ENCODE data around the gene PCDHB16. TPM values are rescaled to one million over a fixed set of nuclear protein-coding genes. Genes with fewer than 3 reads are reported as not detected.

PCDHB16 gene
- total and polyA plus RNA-seq, 2 of the 13 experiments (the other 11 are each of a cell fraction or from before 2014, with no cell fraction given) = 0.60 to 0.66 TPM

DNA sequence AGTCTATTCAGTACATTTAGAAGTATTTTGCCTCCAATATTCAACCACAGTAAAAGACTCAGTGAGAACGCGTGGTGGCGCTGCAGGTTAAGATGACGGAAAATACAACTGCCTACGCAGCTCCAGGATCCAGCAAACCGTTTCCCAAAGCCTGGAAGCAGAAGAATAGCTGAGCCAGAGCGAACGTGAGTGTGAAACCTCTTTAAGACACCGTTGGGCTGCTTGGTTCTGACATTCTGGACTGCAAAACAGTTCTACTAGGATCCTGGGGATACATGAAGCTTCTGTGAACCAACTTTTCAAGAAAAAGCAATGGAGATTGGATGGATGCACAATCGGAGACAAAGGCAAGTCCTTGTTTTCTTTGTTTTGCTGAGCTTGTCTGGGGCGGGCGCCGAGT, at the start of gene PCDHB16 (continued):
- no peak for TF ChIP-seq NCOR1 (IDR thresholded peaks at IDR 0.05; ENCODE audit: borderline replicate concordance, low read length)
- TF ChIP-seq CHCHD3 (CRISPR knock-in tag; IDR thresholded peaks at IDR 0.05) = no peak
- TF ChIP-seq RORA (CRISPR knock-in tag; IDR thresholded peaks at IDR 0.05) = no peak
- TF ChIP-seq ZKSCAN8 (CRISPR knock-in tag; IDR thresholded peaks at IDR 0.05; ENCODE audit: borderline replicate concordance) = no peak
- TF ChIP-seq PRPF4 (IDR thresholded peaks at IDR 0.05; ENCODE audit: low read depth, low read length, poor library complexity, severe bottlenecking) = no peak
- no peak for TF ChIP-seq SMARCC2 (IDR thresholded peaks at IDR 0.05)
- TF ChIP-seq, protein P1, sequence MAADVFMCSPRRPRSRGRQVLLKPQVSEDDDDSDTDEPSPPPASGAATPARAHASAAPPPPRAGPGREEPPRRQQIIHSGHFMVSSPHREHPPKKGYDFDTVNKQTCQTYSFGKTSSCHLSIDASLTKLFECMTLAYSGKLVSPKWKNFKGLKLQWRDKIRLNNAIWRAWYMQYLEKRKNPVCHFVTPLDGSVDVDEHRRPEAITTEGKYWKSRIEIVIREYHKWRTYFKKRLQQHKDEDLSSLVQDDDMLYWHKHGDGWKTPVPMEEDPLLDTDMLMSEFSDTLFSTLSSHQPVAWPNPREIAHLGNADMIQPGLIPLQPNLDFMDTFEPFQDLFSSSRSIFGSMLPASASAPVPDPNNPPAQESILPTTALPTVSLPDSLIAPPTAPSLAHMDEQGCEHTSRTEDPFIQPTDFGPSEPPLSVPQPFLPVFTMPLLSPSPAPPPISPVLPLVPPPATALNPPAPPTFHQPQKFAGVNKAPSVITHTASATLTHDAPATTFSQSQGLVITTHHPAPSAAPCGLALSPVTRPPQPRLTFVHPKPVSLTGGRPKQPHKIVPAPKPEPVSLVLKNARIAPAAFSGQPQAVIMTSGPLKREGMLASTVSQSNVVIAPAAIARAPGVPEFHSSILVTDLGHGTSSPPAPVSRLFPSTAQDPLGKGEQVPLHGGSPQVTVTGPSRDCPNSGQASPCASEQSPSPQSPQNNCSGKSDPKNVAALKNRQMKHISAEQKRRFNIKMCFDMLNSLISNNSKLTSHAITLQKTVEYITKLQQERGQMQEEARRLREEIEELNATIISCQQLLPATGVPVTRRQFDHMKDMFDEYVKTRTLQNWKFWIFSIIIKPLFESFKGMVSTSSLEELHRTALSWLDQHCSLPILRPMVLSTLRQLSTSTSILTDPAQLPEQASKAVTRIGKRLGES (CRISPR knock-in tag; IDR thresholded peaks at IDR 0.05; ENCODE audit: borderline replicate concordance) = no peak
- no peak for TF ChIP-seq GATA4 (IDR thresholded peaks at IDR 0.05; ENCODE audit: borderline replicate concordance, low read depth)
- TF ChIP-seq ZFY (CRISPR knock-in tag; IDR thresholded peaks at IDR 0.05) = 0 out of 2 replicates have a peak, but pooled peaks have one; percentile 25
- no peak for TF ChIP-seq ERF (CRISPR knock-in tag; IDR thresholded peaks at IDR 0.05)
- TF ChIP-seq SP5 (CRISPR knock-in tag; IDR thresholded peaks at IDR 0.05; ENCODE audit: borderline replicate concordance, low read depth) = no peak
- no peak for TF ChIP-seq ZNF367 (CRISPR knock-in tag; IDR thresholded peaks at IDR 0.05; ENCODE audit: borderline replicate concordance)
- TF ChIP-seq RERE (CRISPR knock-in tag; IDR thresholded peaks at IDR 0.05; ENCODE audit: low read depth) = no peak
- no peak for TF ChIP-seq SNAI1 (CRISPR knock-in tag; IDR thresholded peaks at IDR 0.05; ENCODE audit: borderline replicate concordance)
- no peak for TF ChIP-seq JUND (CRISPR knock-in tag; IDR thresholded peaks at IDR 0.05)
- TF ChIP-seq NBN (conservative IDR thresholded peaks at IDR 0.05) = no peak
- TF ChIP-seq ZNF879 (CRISPR knock-in tag; IDR thresholded peaks at IDR 0.05) = no peak
- no peak for TF ChIP-seq HIVEP1 (CRISPR knock-in tag; IDR thresholded peaks at IDR 0.05)
- TF ChIP-seq HIC2 (CRISPR knock-in tag; IDR thresholded peaks at IDR 0.05; ENCODE audit: low read depth) = no peak
- TF ChIP-seq FOXO1 (CRISPR knock-in tag; IDR thresholded peaks at IDR 0.05) = no peak
- TF ChIP-seq ZNF570 (CRISPR knock-in tag; IDR thresholded peaks at IDR 0.05; ENCODE audit: borderline replicate concordance) = no peak
- TF ChIP-seq ZNF317 (CRISPR knock-in tag; IDR thresholded peaks at IDR 0.05) = no peak
- TF ChIP-seq ATF7 (IDR thresholded peaks at IDR 0.05) = no peak
- no peak for TF ChIP-seq ATF7 (CRISPR knock-in tag; IDR thresholded peaks at IDR 0.05)

Measured in HepG2 (cell line).